SK-N-MC (cell line): Measurements from ENCODE around the gene AKAP13.

Experiments used
- EZH2 ChIP-seq: fragments of 200-600 bp; sonication (generic); IDR thresholded peaks from one replicate; pipeline ENCODE4 v1.6.1; 2017; ENCODE audit warnings: antibody characterized with exemption
- FOXP2 ChIP-seq: optimal IDR thresholded peaks from 2 replicates; pipeline ENCODE3; 2011; ENCODE audit warnings: mild to moderate bottlenecking, moderate library complexity; ENCODE audit not compliant: insufficient read depth; ENCODE audit errors: extremely low read length, control extremely low read depth
- POLR2AphosphoS5 ChIP-seq: IDR thresholded peaks from 2 replicates; pipeline ENCODE4 v1.6.1; 2012; ENCODE audit warnings: mild to moderate bottlenecking, low read depth, low read length, borderline replicate concordance

- TF ChIP-seq EZH2 (no peak), POLR2AphosphoS5 (no peak), FOXP2 (no peak)
These were observed 311.2 kb downstream of the AKAP13 start for GRCh38 chr15:85691350-85692240.
